RWPE1 (cell line): ENCODE measurements around the gene CYSLTR2.

Experiments
- CTCF ChIA-PET: fragments of 350-600 bp; sonication (Branson Sonifier 250); formaldehyde crosslinking; extraction: SDS; loops from one replicate; lab custom pipeline; 2021; lab: Yijun Ruan, JAX
- POLR2A ChIA-PET: fragments of 400-600 bp; formaldehyde crosslinking; extraction: SDS; loops from one replicate; lab custom pipeline; 2020; ENCODE audit warnings: antibody characterized with exemption; ENCODE audit not compliant: low non-redundant PET; lab: Yijun Ruan, JAX
- DNase-seq: peaks from one replicate; pipeline ENCODE4 v3.0.0; 2012; ENCODE audit warnings: low spot score
- H3K27ac ChIP-seq: fragments of 450-650 bp; 2 replicates; pipeline ENCODE4 v1.5.1; 2017
- CTCF ChIP-seq: fragments of 450-650 bp; conservative IDR thresholded peaks from 2 replicates; pipeline ENCODE4 v1.5.1; 2017; ENCODE audit warnings: low read depth, mild to moderate bottlenecking

CYSLTR2 gene

GRCh38 chr13:48678316-48678715 is 24.6 kb downstream of the CYSLTR2 start:
- POLR2A ChIA-PET: no interaction called here

GRCh38 chr13:48679941-48680680 is 26.4 kb downstream of the CYSLTR2 start:
- CTCF ChIA-PET: no interaction called here
- H3K27ac ChIP-seq: no peak overlapping the region
- no peak for DNase-seq
- TF ChIP-seq CTCF: no peak
- POLR2A ChIA-PET: no interaction called here

More at GRCh38 chr13:48678316-48678715, 24.6 kb downstream of the CYSLTR2 start:
- CTCF ChIA-PET: no interaction called here
- TF ChIP-seq CTCF: no peak
- H3K27ac ChIP-seq: no peak overlapping the region
- DNase-seq: no peak

- ChIA-PET CTCF (no interaction called here), POLR2A (no interaction called here)
- TF ChIP-seq CTCF: no peak
- no peak for DNase-seq
- no peak overlapping the region for H3K27ac ChIP-seq
Measured at GRCh38 chr13:48680756-48681392, 27.1 kb downstream of the CYSLTR2 start.

- POLR2A ChIA-PET: no interaction called here
- CTCF ChIA-PET: no interaction called here
Measured at GRCh38 chr13:48681905-48682304, 28.2 kb downstream of the CYSLTR2 start.

GRCh38 chr13:48682436-48682835 is 28.7 kb downstream of the CYSLTR2 start:
- no peak for DNase-seq
- CTCF ChIA-PET: no interaction called here
- POLR2A ChIA-PET: no interaction called here
- TF ChIP-seq CTCF: no peak
- H3K27ac ChIP-seq: no peak overlapping the region

More at GRCh38 chr13:48681905-48682304, 28.2 kb downstream of the CYSLTR2 start:
- no peak overlapping the region for H3K27ac ChIP-seq
- no peak for DNase-seq
- no peak for TF ChIP-seq CTCF

DNA sequence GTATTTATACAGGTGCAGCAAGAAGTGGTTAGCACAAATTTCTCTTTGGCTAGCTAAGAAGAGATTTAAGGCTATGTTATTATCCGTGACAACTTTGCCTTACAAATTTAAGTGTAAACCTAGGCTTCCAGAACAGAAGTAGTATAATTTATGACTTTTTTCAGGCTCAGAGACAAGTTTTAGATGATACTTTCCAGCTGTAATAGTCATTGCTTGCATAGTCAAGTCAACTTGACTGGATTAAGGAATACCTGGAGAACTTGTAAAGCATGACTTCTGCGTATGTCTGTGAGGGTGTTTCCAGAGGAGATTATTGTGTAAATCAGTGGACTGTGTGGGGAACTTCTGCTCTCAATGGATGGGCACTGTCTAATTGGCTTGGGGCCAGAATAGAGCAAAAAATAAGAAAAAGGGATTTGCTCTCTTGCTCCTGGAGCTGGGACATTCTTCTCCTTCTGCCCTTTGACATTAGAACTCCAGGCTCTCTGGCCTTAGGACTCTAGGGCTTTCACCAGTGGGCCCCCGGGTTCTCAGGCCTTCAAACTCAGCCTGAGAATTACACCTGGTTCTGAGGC is 33.0 kb downstream of the CYSLTR2 start:
- DNase-seq: no peak
- CTCF ChIA-PET: interaction anchor here (0.6 kb wide), 1 partner anchor 32 kb away, joined by 3 read pairs; no protein-coding TSS in a partner anchor
- POLR2A ChIA-PET: no interaction called here
- TF ChIP-seq CTCF: no peak
- no peak overlapping the region for H3K27ac ChIP-seq
